Pericardium fibroblast (primary cell): ENCODE measurements around the gene ADPRHL1. TPM values are rescaled to one million over a fixed set of nuclear protein-coding genes. Genes with fewer than 3 reads are reported as not detected.

Experiments used
- total RNA-seq: library from RNA; depleted of rRNA; stranded (reverse); fragments of >200 nt; gene quantifications from 2 replicates; pipeline ENCODE4 v1.2.3, GENCODE V29; 2015

Gene ADPRHL1
- total RNA-seq: 0.23 and 0.60 TPM in 2 replicates

DNA sequence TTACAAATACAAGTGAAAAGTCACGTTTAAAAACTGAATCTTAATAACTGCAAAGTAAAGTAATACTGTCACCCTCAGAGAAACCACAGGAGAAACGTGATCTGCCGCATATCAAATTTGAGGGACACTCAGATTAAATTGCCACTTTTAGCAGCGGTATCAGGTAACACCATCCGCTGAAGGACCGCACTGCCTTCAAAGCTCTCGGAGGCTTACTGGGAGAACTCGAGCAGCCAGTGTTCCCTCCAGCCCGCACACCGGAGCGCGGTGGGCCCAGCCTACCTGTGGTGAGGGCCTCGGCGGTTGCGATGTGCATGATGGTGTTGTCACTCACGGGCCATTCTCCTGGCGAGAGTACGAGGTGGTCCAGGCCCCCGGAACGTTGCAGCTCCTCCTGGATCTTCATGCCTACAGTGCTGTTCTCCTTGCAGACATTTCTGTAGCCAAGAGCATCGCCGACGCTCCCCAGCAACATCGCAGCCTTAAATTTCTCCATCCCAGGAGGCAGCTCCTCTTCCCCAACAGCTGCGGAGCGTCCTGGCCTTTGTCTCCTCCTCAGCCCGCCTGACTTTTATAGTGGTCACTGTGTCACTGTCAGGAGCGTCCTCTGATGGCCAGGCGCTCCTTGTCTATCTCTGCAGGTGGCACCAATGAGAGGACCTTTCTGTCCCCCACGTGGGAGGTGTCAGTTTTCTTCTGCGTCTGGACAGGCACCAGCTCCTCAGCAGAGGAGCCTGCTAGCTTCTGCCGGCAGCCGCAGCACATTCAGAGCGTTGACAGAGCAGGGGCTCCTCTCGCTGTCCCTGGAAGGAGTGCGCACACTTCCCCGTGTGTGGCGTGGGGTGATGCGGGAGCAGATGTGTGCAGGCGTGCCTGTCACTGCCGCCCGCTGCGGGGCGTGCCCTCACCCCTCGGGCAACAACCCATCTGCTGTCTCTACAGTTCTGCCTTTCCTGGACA, at the start of gene ADPRHL1:
Gene ADPRHL1, minus strand, starts transcription at position 547 of the 960 bp plus-strand sequence. Its CDS starts 51 bp downstream, at position 496.

DNA sequence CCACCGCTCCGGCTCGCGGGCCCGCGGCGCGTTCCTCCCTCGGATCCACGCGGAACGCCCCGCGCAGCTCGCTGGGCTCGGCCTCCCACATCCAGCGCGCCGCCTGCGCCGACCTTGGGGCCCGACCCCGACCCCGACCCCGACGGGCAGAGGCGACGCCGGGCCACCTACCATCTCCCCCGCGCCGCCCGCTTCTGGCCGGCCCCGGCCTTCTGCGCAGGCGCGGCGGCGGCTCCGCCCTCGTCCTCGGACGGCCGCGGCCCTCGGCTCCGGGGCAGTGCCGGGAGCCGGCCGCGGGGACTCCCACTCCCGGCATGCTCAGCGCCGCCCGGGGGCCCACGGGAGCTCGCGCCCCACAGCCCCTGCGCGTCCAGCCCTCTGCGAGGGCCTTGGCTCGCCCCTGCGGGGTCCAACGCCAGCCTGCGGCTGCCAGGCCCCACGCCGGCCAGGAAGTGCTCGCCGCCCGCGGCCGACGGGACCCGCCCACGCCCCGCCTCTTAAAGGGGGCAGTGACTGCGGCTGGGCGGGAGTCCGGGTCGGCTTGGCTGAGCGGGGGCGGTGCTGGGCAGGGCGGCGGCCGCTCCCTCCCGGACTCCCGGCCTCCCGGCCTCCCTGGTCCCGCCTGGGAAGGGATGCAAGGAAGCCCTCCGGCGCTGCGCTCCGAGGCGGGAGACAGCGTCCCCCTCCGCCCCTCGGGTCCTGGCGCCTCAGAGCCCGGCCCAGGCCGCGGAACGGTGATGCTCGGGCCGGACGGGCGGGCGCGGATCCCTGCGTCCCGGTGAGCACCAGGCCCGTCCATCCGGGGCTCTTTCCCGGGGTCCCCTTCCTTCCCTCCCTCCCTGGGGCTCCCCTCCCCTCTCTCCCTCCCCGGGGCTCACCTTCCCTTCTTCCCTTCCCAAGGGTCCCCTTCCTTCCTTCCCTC, 37.5 kb upstream of the ADPRHL1 start, which contains the start of gene DCUN1D2:
Gene DCUN1D2, minus strand, starts transcription at position 216 of the 922 bp plus-strand sequence. Its CDS starts 42 bp downstream, at position 174.

Other genes with a start within 250 kb of the ADPRHL1 start
- gene PCID2, start 244.8 kb downstream of the ADPRHL1 start, total RNA-seq: 30.8 and 32.9 TPM in 2 replicates
- gene CUL4A, start 243.9 kb downstream of the ADPRHL1 start, total RNA-seq: 84.0 and 86.6 TPM in 2 replicates
- gene LAMP1, start 156.2 kb downstream of the ADPRHL1 start, total RNA-seq: 206 and 322 TPM in 2 replicates
- gene GRTP1, start 89.4 kb downstream of the ADPRHL1 start, total RNA-seq: 1.7 TPM in 1 of 2 replicates, not detected in the other
- 9.3 and 16.3 TPM in 2 replicates for gene DCUN1D2, start 37.2 kb upstream of the ADPRHL1 start, total RNA-seq
- 56.6 and 58.0 TPM in 2 replicates for gene TFDP1, start 131.3 kb upstream of the ADPRHL1 start, total RNA-seq
- gene ATP4B, start 204.7 kb upstream of the ADPRHL1 start, total RNA-seq: 0.09 TPM in 1 of 2 replicates, not detected in the other
- gene GRK1, start 213.7 kb upstream of the ADPRHL1 start, total RNA-seq: not detected in 2 replicates